Stimulated activated CD4-positive, alpha-beta T cell treated with anti-CD3 and anti-CD28 coated beads, Interleukin-4, amount 100 ng/mL, for 48 hours (primary cell): Measurements from ENCODE around the gene PRPSAP1.

ENCODE experiments used
- DNase-seq, 2 donors: peaks; one replicate each; pipeline ENCODE4 v3.0.0-alpha.2; 2020; ENCODE audit warnings: low read depth in 2 of 2

PRPSAP1 gene

GRCh38 chr17:76353599-76354316 lies at the start of gene PRPSAP1:
TSS of gene PRPSAP1 (minus strand) at chr17:76353916. CDS start at chr17:76353703, 213 bp downstream.
- peak; percentile 66 to 76 for DNase-seq

GRCh38 chr17:76402711-76403110 lies 49.0 kb upstream of the PRPSAP1 start:
- no peak for DNase-seq

GRCh38 chr17:76399175-76400172 lies 45.8 kb upstream of the PRPSAP1 start:
- DNase-seq: no peak

- no peak for DNase-seq
Measured at GRCh38 chr17:76398523-76399174, 44.9 kb upstream of the PRPSAP1 start.

GRCh38 chr17:76397687-76398522 lies 44.2 kb upstream of the PRPSAP1 start:
- DNase-seq: peak; percentile 82 to 88

- DNase-seq: no peak
Measured at GRCh38 chr17:76397184-76397583, 43.5 kb upstream of the PRPSAP1 start.

GRCh38 chr17:76395980-76396379 lies 42.3 kb upstream of the PRPSAP1 start:
- no peak for DNase-seq

GRCh38 chr17:76394166-76394565 lies 40.5 kb upstream of the PRPSAP1 start:
- DNase-seq: no peak

GRCh38 chr17:76391200-76391715 lies 37.5 kb upstream of the PRPSAP1 start:
- DNase-seq: no peak

GRCh38 chr17:76390003-76390421 lies 36.3 kb upstream of the PRPSAP1 start:
- DNase-seq: no peak

GRCh38 chr17:76388966-76389888 lies 35.5 kb upstream of the PRPSAP1 start:
- no peak for DNase-seq

GRCh38 chr17:76386966-76387765 lies 33.5 kb upstream of the PRPSAP1 start:
- no peak for DNase-seq

GRCh38 chr17:76385892-76386786 lies 32.4 kb upstream of the PRPSAP1 start:
- peak; percentile 84 to 86 for DNase-seq

- DNase-seq: peak in 1 of 2 donors; percentile 16
Measured at GRCh38 chr17:76384987-76385891, 31.5 kb upstream of the PRPSAP1 start.

- peak; percentile 65 to 69 for DNase-seq
Measured at GRCh38 chr17:76384222-76384986, 30.7 kb upstream of the PRPSAP1 start, which contains the start of gene SPHK1. TSS of gene SPHK1 (plus strand) at chr17:76384609. CDS start at chr17:76385645, 1,036 bp downstream.
